Trophoblast cell (in vitro differentiated cells and primary cell): ENCODE results near the gene PICALM.

Experiments used
- DNase-seq, 2 donors: peaks; one replicate each; pipeline ENCODE4 v3.0.0-alpha.2; 2016
- H2AFZ ChIP-seq: 2 replicates; pipeline ENCODE4 v1.6.1; 2013; ENCODE audit warnings: low read length, moderate library complexity, mild to moderate bottlenecking; ENCODE audit not compliant: insufficient read depth, poor library complexity
- H2AK5ac ChIP-seq: 2 replicates; pipeline ENCODE4 v1.6.1; 2013; ENCODE audit warnings: mild to moderate bottlenecking, low read length
- H2BK120ac ChIP-seq: 2 replicates; pipeline ENCODE4 v1.6.1; 2013; ENCODE audit warnings: low read length, mild to moderate bottlenecking, moderate library complexity; ENCODE audit not compliant: insufficient read depth, poor library complexity
- H2BK12ac ChIP-seq: 2 replicates; pipeline ENCODE4 v1.6.1; 2013; ENCODE audit warnings: mild to moderate bottlenecking, low read length, moderate library complexity
- H2BK5ac ChIP-seq: 2 replicates; pipeline ENCODE4 v1.6.1; 2013; ENCODE audit warnings: low read length, low read depth, moderate library complexity, mild to moderate bottlenecking; ENCODE audit not compliant: poor library complexity
- H3K14ac ChIP-seq: 2 replicates; pipeline ENCODE4 v1.6.1; 2013; ENCODE audit warnings: mild to moderate bottlenecking, low read length
- H3K18ac ChIP-seq: 2 replicates; pipeline ENCODE4 v1.6.1; 2013; ENCODE audit warnings: mild to moderate bottlenecking, low read length
- H3K23ac ChIP-seq: 2 replicates; pipeline ENCODE4 v1.6.1; 2013; ENCODE audit warnings: low read length
- H3K27ac ChIP-seq: 2 replicates; pipeline ENCODE4 v1.5.1; 2013; ENCODE audit warnings: low read depth, mild to moderate bottlenecking, inconsistent platforms, low read length, moderate library complexity
- H3K27me3 ChIP-seq: 2 replicates; pipeline ENCODE4 v1.6.1; 2013; ENCODE audit warnings: inconsistent platforms, mild to moderate bottlenecking, low read length, moderate library complexity; ENCODE audit not compliant: insufficient read depth
- H3K36me3 ChIP-seq, 2 experiments: 1 replicate in 1 of 2; 2 replicates in 1 of 2; pipeline ENCODE4 v1.6.1; 2013; ENCODE audit warnings: low read length in 2 of 2, mild to moderate bottlenecking in 2 of 2, moderate library complexity in 1 of 2; ENCODE audit not compliant: insufficient read depth in 2 of 2, control insufficient read depth in 1 of 2
- H3K4ac ChIP-seq: 2 replicates; pipeline ENCODE4 v1.6.1; 2013; ENCODE audit warnings: low read depth, mild to moderate bottlenecking, low read length, moderate library complexity
- H3K4me1 ChIP-seq, 2 experiments: 1 replicate in 1 of 2; 2 replicates in 1 of 2; pipeline ENCODE4 v1.6.1; 2013; ENCODE audit warnings: low read length in 2 of 2, mild to moderate bottlenecking in 2 of 2, moderate library complexity in 1 of 2; ENCODE audit not compliant: insufficient read depth in 2 of 2, control insufficient read depth in 1 of 2
- H3K4me2 ChIP-seq: 2 replicates; pipeline ENCODE4 v1.6.1; 2013; ENCODE audit warnings: inconsistent platforms, mild to moderate bottlenecking, low read length, moderate library complexity
- H3K4me3 ChIP-seq: 2 replicates; pipeline ENCODE4 v1.5.1; 2013; ENCODE audit warnings: mild to moderate bottlenecking, low read depth, low read length, inconsistent platforms
- H3K79me1 ChIP-seq: one replicate; pipeline ENCODE4 v1.6.1; 2013; ENCODE audit warnings: low read length
- H3K79me2 ChIP-seq: 2 replicates; pipeline ENCODE4 v1.6.1; 2013; ENCODE audit warnings: low read length, mild to moderate bottlenecking; ENCODE audit not compliant: control insufficient read depth, insufficient read depth, poor library complexity
- H3K9ac ChIP-seq: 2 replicates; pipeline ENCODE4 v1.6.1; 2013; ENCODE audit warnings: mild to moderate bottlenecking, low read length
- H3K9me3 ChIP-seq: 2 replicates; pipeline ENCODE4 v1.6.1; 2013; ENCODE audit warnings: low read depth, mild to moderate bottlenecking, control low read depth, inconsistent platforms, low read length; ENCODE audit not compliant: insufficient read depth
- H4K12ac ChIP-seq: 2 replicates; pipeline ENCODE4 v1.6.1; 2013; ENCODE audit warnings: low read depth, mild to moderate bottlenecking, low read length, moderate library complexity
- H4K8ac ChIP-seq: 2 replicates; pipeline ENCODE4 v1.6.1; 2013; ENCODE audit warnings: low read depth, mild to moderate bottlenecking, low read length, moderate library complexity
- H4K91ac ChIP-seq: one replicate; pipeline ENCODE4 v1.6.1; 2013; ENCODE audit warnings: low read depth, mild to moderate bottlenecking, low read length, moderate library complexity
- WGBS: extraction: QIAGEN DNeasy Blood & Tissue Kit; methylation state at CpG from one replicate; pipeline ENCODE4 v1.1.7; 2013; ENCODE audit warnings: missing lambda C conversion rate; ENCODE audit not compliant: insufficient read length, insufficient coverage; ENCODE audit errors: extremely low coverage; 5-methylcytosine and 5-hydroxymethylcytosine counted together

Gene PICALM

DNA sequence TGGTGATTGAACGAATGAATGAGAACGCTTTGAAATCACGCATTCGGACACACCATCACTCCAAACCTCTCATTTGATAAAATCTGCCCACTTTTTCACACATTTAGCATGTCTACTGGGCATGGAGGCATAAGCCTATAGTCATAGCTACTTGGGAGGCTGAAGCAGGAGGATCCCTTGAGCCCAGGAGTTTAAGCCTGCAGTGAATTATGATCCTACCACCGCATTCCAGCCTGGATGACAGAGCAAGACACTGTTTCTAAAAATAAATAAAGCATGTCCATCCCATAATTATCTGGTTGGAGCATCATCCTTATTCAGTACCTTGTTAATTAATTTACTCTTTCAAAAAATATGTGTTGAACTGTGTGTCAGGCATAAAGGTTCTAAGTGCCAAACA, 3.3 kb upstream of the PICALM start:
- Histone ChIP-seq H3K4me2 (no peak overlapping the region), H3K27me3 (no peaks in the 10 kb centered on the region), H3K79me2 (peaks cover 12% of the 10 kb centered on the region), H2AK5ac (peak overlapping the region; percentile 79), H4K8ac (no peak overlapping the region), H3K4me3 (no peak overlapping the region), H2BK12ac (no peak overlapping the region), H3K14ac (peak overlapping the region; percentile 63), H2AFZ (no peak overlapping the region), H2BK120ac (no peak overlapping the region), H2BK5ac (no peak overlapping the region), H3K4me1 (peaks cover 8 to 11% of the 10 kb centered on the region in 2 experiments), H3K4ac (no peak overlapping the region), H3K79me1 (peaks cover 25% of the 10 kb centered on the region), H3K18ac (no peak overlapping the region), H3K36me3 (no peaks in the 10 kb centered on the region), H3K23ac (no peak overlapping the region), H3K9ac (no peak overlapping the region), H3K9me3 (no peaks in the 10 kb centered on the region), H4K91ac (peak overlapping the region; percentile 22), H3K27ac (no peak overlapping the region), H4K12ac (no peak overlapping the region)
- no CpG with 5 or more reads among the region's 5 CpGs for WGBS
- DNase-seq: no peak

DNA sequence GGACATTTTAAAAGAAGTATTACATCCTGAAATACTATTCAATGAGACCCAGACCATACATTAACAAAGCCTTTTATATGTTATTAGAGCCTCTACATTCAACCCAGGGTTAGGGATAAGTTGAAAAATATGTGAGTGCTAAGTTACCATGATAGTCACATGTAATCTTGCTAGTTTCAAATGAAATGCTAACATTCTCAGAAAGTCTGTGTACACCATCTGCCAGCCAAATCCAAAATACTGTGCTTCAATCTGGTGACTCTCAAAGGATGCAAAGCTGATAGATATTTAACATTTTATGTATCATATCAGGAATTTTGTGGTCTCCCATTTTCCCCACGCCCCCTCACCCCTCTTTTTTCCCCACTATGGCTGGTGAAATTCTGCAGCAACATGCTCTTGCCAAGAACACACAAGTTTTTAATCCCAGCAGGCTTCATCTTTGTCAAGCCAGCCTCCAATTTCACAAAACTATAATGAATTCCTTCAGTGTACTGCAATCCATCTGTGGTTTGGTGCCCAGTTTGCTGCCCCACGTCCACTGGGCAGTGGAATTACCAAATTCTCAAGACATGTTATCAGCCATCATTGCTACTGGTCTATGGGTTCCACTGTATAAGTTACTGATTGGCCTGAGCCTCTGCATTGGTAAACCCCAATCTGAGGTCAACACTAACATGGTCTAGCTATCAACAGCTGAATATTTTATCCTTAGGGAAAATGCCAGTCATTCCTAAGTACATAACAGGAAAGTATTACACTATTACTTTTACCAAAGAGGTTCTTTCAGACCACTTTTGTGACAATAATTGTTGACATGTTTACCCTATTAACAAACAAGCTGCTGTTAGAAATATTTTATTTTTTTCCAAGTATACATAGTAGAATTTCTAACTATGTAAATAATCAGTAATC, 1.5 kb upstream of the PICALM start:
- Histone ChIP-seq H3K4me3 (no peak overlapping the region), H3K79me2 (peaks cover 12% of the 10 kb centered on the region), H2BK12ac (peak overlapping the region; percentile 95), H3K18ac (no peak overlapping the region), H3K14ac (peak overlapping the region; percentile 79), H4K12ac (no peak overlapping the region), H2BK120ac (peak overlapping the region; percentile 91), H3K27me3 (no peaks in the 10 kb centered on the region), H3K9me3 (no peaks in the 10 kb centered on the region), H2BK5ac (peak overlapping the region; percentile 32), H2AFZ (no peak overlapping the region), H2AK5ac (peak overlapping the region; percentile 13), H3K27ac (peak overlapping the region; percentile 90), H3K4me2 (peak overlapping the region; percentile 4), H4K8ac (peak overlapping the region; percentile 18), H3K36me3 (no peaks in the 10 kb centered on the region), H3K4ac (no peak overlapping the region), H3K79me1 (peaks cover 26% of the 10 kb centered on the region), H4K91ac (peak overlapping the region; percentile 92), H3K4me1 (peaks cover 8 to 11% of the 10 kb centered on the region in 2 experiments), H3K23ac (no peak overlapping the region), H3K9ac (no peak overlapping the region)
- WGBS: no CpG with 5 or more reads among the region's 2 CpGs
- peak in 1 of 2 donors; percentile 56 for DNase-seq

- H3K18ac ChIP-seq: peak overlapping the region; percentile 95
- no CpG with 5 or more reads among the region's 14 CpGs for WGBS
- H2AFZ ChIP-seq: peak overlapping the region; percentile 74
- no peak overlapping the region for H3K23ac ChIP-seq
- H2BK12ac ChIP-seq: peak overlapping the region; percentile 82
- peak overlapping the region; percentile 99 for H4K91ac ChIP-seq
- peak overlapping the region; percentile 37 for H3K9ac ChIP-seq
- peak overlapping the region; percentile 99 for H2BK120ac ChIP-seq
- H4K8ac ChIP-seq: peak overlapping the region; percentile 92
- H3K36me3 ChIP-seq: no peaks in the 10 kb centered on the region
- peak overlapping the region; percentile 59 for H3K4me2 ChIP-seq
- H3K4me3 ChIP-seq: no peak overlapping the region
- H3K27ac ChIP-seq: peak overlapping the region; percentile 97
- H3K14ac ChIP-seq: peak overlapping the region; percentile 96
- H3K79me2 ChIP-seq: peaks cover 18% of the 10 kb centered on the region
- H2AK5ac ChIP-seq: peak overlapping the region; percentile 64
- no peaks in the 10 kb centered on the region for H3K27me3 ChIP-seq
- peak; percentile 76 to 87 for DNase-seq
- peak overlapping the region; percentile 99 for H2BK5ac ChIP-seq
- H4K12ac ChIP-seq: peak overlapping the region; percentile 82
- peak overlapping the region; percentile 75 for H3K4ac ChIP-seq
- H3K79me1 ChIP-seq: peaks cover 23% of the 10 kb centered on the region
- H3K4me1 ChIP-seq: peaks cover 9 to 12% of the 10 kb centered on the region in 2 experiments
- H3K9me3 ChIP-seq: no peaks in the 10 kb centered on the region
Observed at GRCh38 chr11:86069408-86070101, 671 bp upstream of the PICALM start.

DNA sequence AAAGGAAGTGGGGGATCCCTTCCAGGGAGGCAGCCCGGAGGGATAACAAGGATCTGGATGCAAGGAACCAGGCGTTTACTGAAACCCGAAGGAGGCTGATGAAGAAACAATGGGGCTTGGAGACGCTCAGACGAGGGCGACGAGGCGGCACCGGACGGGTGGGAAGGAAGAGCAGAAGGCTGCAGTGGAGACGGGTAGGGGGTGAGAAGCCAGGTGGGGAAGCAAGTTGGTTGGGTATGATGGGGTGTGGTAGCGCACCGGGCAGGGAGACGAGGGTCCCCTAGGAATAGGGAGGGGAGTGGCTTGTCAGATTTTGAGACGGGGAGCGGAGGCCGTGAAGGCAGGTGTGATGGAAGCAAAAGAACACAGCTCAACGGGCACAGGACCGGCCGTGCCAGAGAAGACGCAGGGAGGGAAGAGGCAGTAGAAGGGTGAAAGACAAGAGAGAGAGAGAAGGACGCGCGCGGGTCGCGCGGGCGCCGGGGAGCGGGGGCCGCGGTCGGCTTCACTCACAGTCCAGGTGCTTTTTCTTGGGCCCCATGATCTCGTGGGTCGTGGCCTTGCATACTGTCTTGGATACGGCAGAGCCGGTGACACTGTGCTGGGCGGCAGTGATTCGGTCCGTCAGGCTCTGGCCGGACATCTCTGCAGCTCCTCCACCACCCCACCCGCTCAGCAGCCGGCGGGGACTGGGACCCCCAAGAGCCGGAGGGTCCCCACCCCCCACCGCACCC, 579 bp downstream of the PICALM start:
- peak; percentile 25 to 39 for DNase-seq
- Histone ChIP-seq H3K4me2 (peak overlapping the region; percentile 50), H2AK5ac (peak overlapping the region; percentile 95), H2BK5ac (peak overlapping the region; percentile 95), H3K9ac (peak overlapping the region; percentile 89), H2BK120ac (peak overlapping the region; percentile 77), H3K9me3 (no peaks in the 10 kb centered on the region), H3K4me1 (peaks cover 8 to 13% of the 10 kb centered on the region in 2 experiments), H3K14ac (peak overlapping the region; percentile 97), H4K91ac (peak overlapping the region; percentile 94), H2AFZ (peak overlapping the region; percentile 81), H3K23ac (peak overlapping the region; percentile 8), H3K27me3 (no peaks in the 10 kb centered on the region), H4K12ac (peak overlapping the region; percentile 52), H3K27ac (peak overlapping the region; percentile 95), H3K79me2 (peaks cover 21% of the 10 kb centered on the region), H3K36me3 (no peaks in the 10 kb centered on the region), H2BK12ac (peak overlapping the region; percentile 85), H4K8ac (peak overlapping the region; percentile 91), H3K79me1 (peaks cover 23% of the 10 kb centered on the region), H3K4ac (peak overlapping the region; percentile 100), H3K4me3 (peak overlapping the region; percentile 99), H3K18ac (peak overlapping the region; percentile 94)
- WGBS: no CpG with 5 or more reads among the region's 47 CpGs
